Neural cell (in vitro differentiated cells): Measurements from ENCODE around the gene EXOC4. TPM values are rescaled to one million over a fixed set of nuclear protein-coding genes. Genes with fewer than 3 reads are reported as not detected.

ENCODE experiments used
- H2AFZ ChIP-seq: fragments of 200-600, 300-800 bp; sonication (generic), shearing (Covaris generic); 2 replicates; pipeline ENCODE4 v1.6.0; 2014; ENCODE audit warnings: low read depth, mild to moderate bottlenecking, antibody characterized with exemption, low read length, moderate library complexity
- H3F3A ChIP-seq: fragments of 200-600 bp; shearing (Covaris generic); 2 replicates; pipeline ENCODE4 v1.6.1; 2016; ENCODE audit warnings: mild to moderate bottlenecking, moderate library complexity, mixed read lengths, antibody characterized with exemption, low read length; ENCODE audit not compliant: insufficient read depth, poor library complexity, severe bottlenecking
- H3K27ac ChIP-seq: fragments of 200-600, 300-800 bp; sonication (generic), shearing (Covaris generic); 2 replicates; pipeline ENCODE4 v1.5.1; 2014; ENCODE audit warnings: mild to moderate bottlenecking, low read length, moderate library complexity
- H3K27me3 ChIP-seq: fragments of 300-800, 200-600 bp; sonication (generic), shearing (Covaris generic); 2 replicates; pipeline ENCODE4 v1.6.0; 2014; ENCODE audit warnings: mild to moderate bottlenecking, low read depth, low read length, moderate library complexity; ENCODE audit not compliant: insufficient read depth
- H3K36me3 ChIP-seq: fragments of 300-800, 200-600 bp; sonication (generic), shearing (Covaris generic); 2 replicates; pipeline ENCODE4 v1.5.1; 2014; ENCODE audit warnings: mild to moderate bottlenecking, antibody characterized with exemption, low read length, moderate library complexity; ENCODE audit not compliant: insufficient read depth
- H3K4me2 ChIP-seq: fragments of 300-800, 200-600 bp; sonication (generic), shearing (Covaris generic); 2 replicates; pipeline ENCODE4 v1.6.0; 2014; ENCODE audit warnings: mild to moderate bottlenecking, low read length
- H3K4me3 ChIP-seq: fragments of 300-800, 200-600 bp; sonication (generic), shearing (Covaris generic); 2 replicates; pipeline ENCODE4 v1.5.1; 2014; ENCODE audit warnings: mild to moderate bottlenecking, low read length, moderate library complexity
- H3K79me2 ChIP-seq: fragments of 200-600 bp; shearing (Covaris generic); replicated peaks from 2 replicates; pipeline ENCODE4 v1.6.0; 2014; ENCODE audit warnings: mild to moderate bottlenecking, low read length, moderate library complexity; ENCODE audit not compliant: insufficient read depth
- H3K9ac ChIP-seq: fragments of 300-800, 200-600 bp; sonication (generic), shearing (Covaris generic); 2 replicates; pipeline ENCODE4 v1.6.1; 2016; ENCODE audit warnings: mild to moderate bottlenecking, low read length, mixed read lengths
- H3K9me2 ChIP-seq: fragments of 200-600 bp; shearing (Covaris generic); 2 replicates; pipeline ENCODE4 v1.6.1; 2016; ENCODE audit warnings: mild to moderate bottlenecking, low read length, mixed read lengths; ENCODE audit not compliant: insufficient read depth
- H3K9me3 ChIP-seq: fragments of 200-600, 300-800 bp; sonication (generic), shearing (Covaris generic); 2 replicates; pipeline ENCODE4 v1.6.1; 2016; ENCODE audit warnings: mild to moderate bottlenecking, mixed run types, low read length, moderate library complexity, mixed read lengths
- H4K20me1 ChIP-seq: fragments of 200-600 bp; shearing (Covaris generic); 2 replicates; pipeline ENCODE4 v1.6.1; 2016; ENCODE audit warnings: mild to moderate bottlenecking, mixed run types; ENCODE audit not compliant: insufficient read depth
- EP300 ChIP-seq: fragments of 450-650 bp; conservative IDR thresholded peaks from 2 replicates; pipeline ENCODE4 v1.6.1; 2014; ENCODE audit warnings: antibody characterized with exemption, mild to moderate bottlenecking, moderate library complexity; ENCODE audit not compliant: poor library complexity, severe bottlenecking
- EZH2 ChIP-seq: fragments of 200-600, 300-800 bp; shearing (Covaris generic), sonication (generic); IDR thresholded peaks from 2 replicates; pipeline ENCODE4 v1.6.1; 2014; ENCODE audit warnings: antibody characterized with exemption, low read length, borderline replicate concordance, mild to moderate bottlenecking; ENCODE audit not compliant: insufficient read depth, poor library complexity, severe bottlenecking
- MXI1 ChIP-seq: fragments of 450-650 bp; conservative IDR thresholded peaks from 2 replicates; pipeline ENCODE4 v1.6.1; 2014; ENCODE audit warnings: antibody characterized with exemption, mild to moderate bottlenecking; ENCODE audit not compliant: poor library complexity, severe bottlenecking
- POLR2AphosphoS5 ChIP-seq: IDR thresholded peaks from 2 replicates; pipeline ENCODE4 v1.6.1; 2012
- RAD21 ChIP-seq: fragments of 450-650 bp; conservative IDR thresholded peaks from 2 replicates; pipeline ENCODE4 v1.6.1; 2014; ENCODE audit warnings: antibody characterized with exemption, mild to moderate bottlenecking, moderate library complexity
- SMC3 ChIP-seq: fragments of 450-650 bp; conservative IDR thresholded peaks from 2 replicates; pipeline ENCODE4 v1.6.1; 2014; ENCODE audit warnings: antibody characterized with exemption, mild to moderate bottlenecking, moderate library complexity; ENCODE audit not compliant: poor library complexity
- TAF1 ChIP-seq: IDR thresholded peaks from 2 replicates; pipeline ENCODE4 v1.6.1; 2012; ENCODE audit warnings: low read depth
- polyA plus RNA-seq: library from polyadenylated mRNA; depleted of rRNA; stranded (reverse); fragments of >200 nt; gene quantifications from 2 replicates; pipeline ENCODE4 v1.2.3, GENCODE V29; 2014
- TF ChIP-seq, protein P1 (sequence below): fragments of 450-650 bp; IDR thresholded peaks from 2 replicates; pipeline ENCODE4 v1.5.1; 2014; ENCODE audit warnings: antibody characterized with exemption, mild to moderate bottlenecking, moderate library complexity; ENCODE audit not compliant: poor library complexity, severe bottlenecking
- TF ChIP-seq, protein P2 (sequence below): IDR thresholded peaks from 2 replicates; pipeline ENCODE4 v1.6.1; 2012; ENCODE audit warnings: borderline replicate concordance

EXOC4 gene
- polyA plus RNA-seq, 1 donor from 2014 or later = 36.5 TPM

DNA sequence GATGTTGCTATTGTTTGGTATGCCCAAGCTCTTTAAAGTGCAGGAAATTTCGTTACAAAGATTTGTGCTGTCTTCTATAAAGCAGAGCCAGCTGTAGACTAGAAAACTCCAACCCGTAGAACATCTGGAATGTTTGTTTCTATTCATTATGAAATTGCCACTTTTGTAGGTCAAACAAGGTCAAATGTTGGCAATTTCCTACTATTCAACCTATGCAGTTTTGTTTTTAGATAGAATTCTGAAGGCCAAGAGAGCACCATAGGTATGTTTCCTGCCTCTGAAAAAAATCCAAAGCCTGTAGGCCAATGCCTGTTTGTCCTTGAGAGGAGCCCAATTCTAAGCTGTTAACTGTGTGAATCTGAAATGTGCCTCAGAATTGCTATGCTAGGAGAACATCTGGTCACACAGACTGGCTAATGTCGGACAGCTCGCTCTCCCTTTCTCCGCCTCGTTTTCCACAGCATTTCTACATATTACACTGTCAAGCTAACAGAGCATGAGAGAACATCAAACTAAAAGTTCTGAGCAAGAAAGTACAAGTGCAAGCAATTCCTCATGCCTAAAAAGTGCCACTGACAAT, 607.1 kb downstream of the EXOC4 start:
- Histone ChIP-seq H3K9me3 (no peaks in the 10 kb centered on the region), H3K27me3 (no peaks in the 10 kb centered on the region), H3K4me3 (no peak overlapping the region), H2AFZ (no peak overlapping the region), H4K20me1 (no peaks in the 10 kb centered on the region), H3K79me2 (no peaks in the 10 kb centered on the region), H3K9me2 (no peaks in the 10 kb centered on the region), H3K27ac (peak overlapping the region; percentile 71), H3K36me3 (no peaks in the 10 kb centered on the region), H3K4me2 (no peak overlapping the region), H3F3A (no peaks in the 10 kb centered on the region), H3K9ac (no peak overlapping the region)
- TF ChIP-seq, protein P1, sequence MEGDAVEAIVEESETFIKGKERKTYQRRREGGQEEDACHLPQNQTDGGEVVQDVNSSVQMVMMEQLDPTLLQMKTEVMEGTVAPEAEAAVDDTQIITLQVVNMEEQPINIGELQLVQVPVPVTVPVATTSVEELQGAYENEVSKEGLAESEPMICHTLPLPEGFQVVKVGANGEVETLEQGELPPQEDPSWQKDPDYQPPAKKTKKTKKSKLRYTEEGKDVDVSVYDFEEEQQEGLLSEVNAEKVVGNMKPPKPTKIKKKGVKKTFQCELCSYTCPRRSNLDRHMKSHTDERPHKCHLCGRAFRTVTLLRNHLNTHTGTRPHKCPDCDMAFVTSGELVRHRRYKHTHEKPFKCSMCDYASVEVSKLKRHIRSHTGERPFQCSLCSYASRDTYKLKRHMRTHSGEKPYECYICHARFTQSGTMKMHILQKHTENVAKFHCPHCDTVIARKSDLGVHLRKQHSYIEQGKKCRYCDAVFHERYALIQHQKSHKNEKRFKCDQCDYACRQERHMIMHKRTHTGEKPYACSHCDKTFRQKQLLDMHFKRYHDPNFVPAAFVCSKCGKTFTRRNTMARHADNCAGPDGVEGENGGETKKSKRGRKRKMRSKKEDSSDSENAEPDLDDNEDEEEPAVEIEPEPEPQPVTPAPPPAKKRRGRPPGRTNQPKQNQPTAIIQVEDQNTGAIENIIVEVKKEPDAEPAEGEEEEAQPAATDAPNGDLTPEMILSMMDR = no peak
- TF ChIP-seq MXI1 (no peak), POLR2AphosphoS5 (no peak)

DNA sequence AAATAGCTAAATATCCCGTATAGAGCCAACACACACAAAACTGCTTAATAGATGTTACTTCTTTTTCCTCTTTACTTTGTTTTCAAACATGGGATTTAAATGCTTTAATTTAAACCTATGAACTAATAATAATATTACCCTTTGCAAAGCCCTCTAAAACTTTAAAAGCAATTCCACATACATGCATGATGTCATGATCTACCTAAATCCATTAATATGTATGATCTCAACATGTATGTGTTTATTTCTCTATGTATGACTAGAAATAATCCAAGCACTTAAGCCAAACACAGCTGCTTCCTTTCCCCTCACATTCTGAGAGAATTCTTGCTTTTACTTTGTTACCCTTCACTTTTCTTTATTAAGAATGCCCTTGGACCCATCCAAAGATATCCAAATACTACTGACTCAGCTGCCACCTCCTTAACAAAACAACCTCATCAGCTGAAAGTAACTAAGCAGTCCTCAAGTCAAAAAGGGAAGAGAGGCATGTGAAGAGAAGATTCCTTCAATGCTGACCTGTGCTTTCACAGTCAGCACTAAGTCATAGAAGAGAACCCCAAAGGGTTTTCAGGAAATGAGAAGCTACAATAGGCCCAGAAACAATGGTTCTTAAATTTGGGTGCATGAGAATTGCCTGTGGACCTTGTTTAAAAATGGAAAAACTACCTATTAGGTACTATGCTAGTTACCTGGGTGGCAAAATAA, 607.9 kb downstream of the EXOC4 start:
- Histone ChIP-seq H3K4me2 (no peak overlapping the region), H3K36me3 (no peaks in the 10 kb centered on the region), H3K9me2 (no peaks in the 10 kb centered on the region), H3K4me3 (no peak overlapping the region), H3K9ac (no peak overlapping the region), H3F3A (no peaks in the 10 kb centered on the region), H3K9me3 (no peaks in the 10 kb centered on the region), H2AFZ (no peak overlapping the region), H4K20me1 (no peaks in the 10 kb centered on the region), H3K27me3 (no peaks in the 10 kb centered on the region), H3K79me2 (no peaks in the 10 kb centered on the region), H3K27ac (no peak overlapping the region)
- TF ChIP-seq, protein P2, sequence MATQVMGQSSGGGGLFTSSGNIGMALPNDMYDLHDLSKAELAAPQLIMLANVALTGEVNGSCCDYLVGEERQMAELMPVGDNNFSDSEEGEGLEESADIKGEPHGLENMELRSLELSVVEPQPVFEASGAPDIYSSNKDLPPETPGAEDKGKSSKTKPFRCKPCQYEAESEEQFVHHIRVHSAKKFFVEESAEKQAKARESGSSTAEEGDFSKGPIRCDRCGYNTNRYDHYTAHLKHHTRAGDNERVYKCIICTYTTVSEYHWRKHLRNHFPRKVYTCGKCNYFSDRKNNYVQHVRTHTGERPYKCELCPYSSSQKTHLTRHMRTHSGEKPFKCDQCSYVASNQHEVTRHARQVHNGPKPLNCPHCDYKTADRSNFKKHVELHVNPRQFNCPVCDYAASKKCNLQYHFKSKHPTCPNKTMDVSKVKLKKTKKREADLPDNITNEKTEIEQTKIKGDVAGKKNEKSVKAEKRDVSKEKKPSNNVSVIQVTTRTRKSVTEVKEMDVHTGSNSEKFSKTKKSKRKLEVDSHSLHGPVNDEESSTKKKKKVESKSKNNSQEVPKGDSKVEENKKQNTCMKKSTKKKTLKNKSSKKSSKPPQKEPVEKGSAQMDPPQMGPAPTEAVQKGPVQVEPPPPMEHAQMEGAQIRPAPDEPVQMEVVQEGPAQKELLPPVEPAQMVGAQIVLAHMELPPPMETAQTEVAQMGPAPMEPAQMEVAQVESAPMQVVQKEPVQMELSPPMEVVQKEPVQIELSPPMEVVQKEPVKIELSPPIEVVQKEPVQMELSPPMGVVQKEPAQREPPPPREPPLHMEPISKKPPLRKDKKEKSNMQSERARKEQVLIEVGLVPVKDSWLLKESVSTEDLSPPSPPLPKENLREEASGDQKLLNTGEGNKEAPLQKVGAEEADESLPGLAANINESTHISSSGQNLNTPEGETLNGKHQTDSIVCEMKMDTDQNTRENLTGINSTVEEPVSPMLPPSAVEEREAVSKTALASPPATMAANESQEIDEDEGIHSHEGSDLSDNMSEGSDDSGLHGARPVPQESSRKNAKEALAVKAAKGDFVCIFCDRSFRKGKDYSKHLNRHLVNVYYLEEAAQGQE = no peak
- no peak for TF ChIP-seq POLR2AphosphoS5
- no peak for TF ChIP-seq MXI1
- TF ChIP-seq SMC3 = no peak
- TF ChIP-seq EZH2 = no peak

DNA sequence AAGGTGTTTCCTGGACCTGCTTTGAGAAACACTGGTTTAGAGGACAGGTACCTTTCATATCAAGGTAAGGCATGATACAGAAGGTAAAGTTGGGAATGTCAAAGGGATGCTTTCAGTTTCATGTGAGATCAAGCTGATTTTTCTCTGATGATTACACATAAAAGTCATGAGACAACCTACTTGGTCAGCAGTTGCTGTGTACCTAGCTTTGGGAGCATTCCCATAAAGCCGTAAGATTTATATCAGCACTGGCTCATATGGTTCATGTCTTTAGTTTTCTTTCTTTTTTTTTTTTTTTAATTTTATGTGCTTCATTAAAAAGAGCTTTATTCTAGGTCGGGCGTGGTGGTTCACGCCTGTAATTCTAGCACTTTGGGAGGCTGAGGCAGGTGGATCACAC, 609.0 kb downstream of the EXOC4 start:
- no peaks in the 10 kb centered on the region for H3F3A ChIP-seq
- no peaks in the 10 kb centered on the region for H3K27me3 ChIP-seq

More for the DNA sequence above, 609.0 kb downstream of the EXOC4 start:
- Histone ChIP-seq H3K9ac (no peak overlapping the region), H3K27ac (no peak overlapping the region), H4K20me1 (no peaks in the 10 kb centered on the region), H3K9me3 (no peaks in the 10 kb centered on the region), H2AFZ (no peak overlapping the region), H3K36me3 (no peaks in the 10 kb centered on the region), H3K4me2 (no peak overlapping the region), H3K79me2 (no peaks in the 10 kb centered on the region), H3K4me3 (no peak overlapping the region), H3K9me2 (no peaks in the 10 kb centered on the region)
- TF ChIP-seq, protein P2 = no peak
- no peak for TF ChIP-seq EP300
- TF ChIP-seq RAD21 = no peak
- no peak for TF ChIP-seq MXI1
- no peak for TF ChIP-seq POLR2AphosphoS5
- TF ChIP-seq TAF1 = no peak
